Cerebellar nuclear complex (tissue), 1 donor: ENCODE data around the gene ADAMTS3.
"Not testable (repeated sequence)": the region's sequence is repeated elsewhere in the genome, so short reads cannot be mapped to it uniquely, and the experiment has no call there.

Experiments
- DNase-seq, 2 experiments: peaks; one replicate each; lab custom pipeline; 2025; lab: John Stamatoyannopoulos, UW

ADAMTS3 gene

DNA sequence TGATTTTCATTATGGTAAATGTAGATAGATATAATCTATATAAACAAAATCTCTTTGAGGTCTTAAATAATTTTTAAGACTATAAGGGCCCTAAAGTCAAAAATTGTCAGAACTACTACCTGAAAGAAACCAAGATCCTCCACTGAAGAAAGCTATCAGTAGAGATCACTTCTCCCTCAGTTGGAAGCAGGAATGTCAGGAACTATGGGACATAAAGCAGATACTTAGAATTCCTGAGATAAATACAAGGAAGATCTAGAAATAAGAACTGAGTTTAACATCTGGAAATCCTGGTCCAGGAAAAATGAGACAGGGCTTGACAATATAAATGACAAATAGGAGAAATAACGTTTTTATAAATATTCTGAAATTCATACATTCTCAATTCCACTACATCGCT, 97.2 kb downstream of the ADAMTS3 start:
- DNase-seq = no peak

DNA sequence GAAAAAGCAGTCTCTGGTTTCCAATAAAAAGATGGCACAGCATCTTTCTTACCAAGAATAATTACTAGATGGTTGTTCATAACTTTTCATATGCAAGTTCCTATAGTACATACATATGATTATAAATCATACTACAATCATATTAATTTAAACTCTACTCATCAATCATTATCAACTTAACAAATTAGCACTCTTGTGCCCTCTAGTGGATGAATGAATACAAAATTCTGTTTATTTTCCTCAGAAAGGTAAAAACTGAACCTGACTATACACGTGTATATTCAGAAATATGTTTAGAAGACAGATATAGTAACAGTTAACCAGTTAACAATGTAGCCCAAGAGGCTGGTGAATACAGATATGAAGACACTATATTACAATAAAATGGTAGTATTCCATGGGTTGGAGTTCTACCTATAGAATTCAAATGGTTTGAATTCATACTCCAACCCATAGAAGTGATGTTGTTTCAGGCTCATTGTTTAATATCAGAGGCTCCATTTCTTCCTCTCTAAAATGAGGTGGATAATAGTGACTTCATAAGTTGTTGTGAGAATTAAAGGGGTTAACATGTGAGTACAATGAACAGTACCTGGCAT, 100.0 kb downstream of the ADAMTS3 start:
- DNase-seq = no peak

DNA sequence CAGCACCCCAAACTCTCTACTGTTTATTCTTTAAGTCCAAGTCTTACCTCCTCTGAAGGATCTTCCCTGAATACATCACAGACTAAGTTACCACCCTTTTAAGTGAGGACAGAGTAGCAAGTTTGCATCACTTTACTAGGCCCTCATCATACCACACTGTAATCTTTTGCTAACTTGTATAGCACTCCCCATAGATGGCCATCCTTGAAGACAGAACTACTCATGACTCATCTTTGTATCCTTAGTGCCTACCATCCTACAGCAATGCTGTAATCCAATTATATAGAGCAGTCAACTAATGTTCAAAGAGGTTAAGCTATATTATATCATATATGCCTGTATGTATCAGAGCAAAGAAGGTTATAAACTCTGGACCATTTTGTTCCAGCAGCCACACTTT, 101.4 kb downstream of the ADAMTS3 start:
- DNase-seq = no peak

DNA sequence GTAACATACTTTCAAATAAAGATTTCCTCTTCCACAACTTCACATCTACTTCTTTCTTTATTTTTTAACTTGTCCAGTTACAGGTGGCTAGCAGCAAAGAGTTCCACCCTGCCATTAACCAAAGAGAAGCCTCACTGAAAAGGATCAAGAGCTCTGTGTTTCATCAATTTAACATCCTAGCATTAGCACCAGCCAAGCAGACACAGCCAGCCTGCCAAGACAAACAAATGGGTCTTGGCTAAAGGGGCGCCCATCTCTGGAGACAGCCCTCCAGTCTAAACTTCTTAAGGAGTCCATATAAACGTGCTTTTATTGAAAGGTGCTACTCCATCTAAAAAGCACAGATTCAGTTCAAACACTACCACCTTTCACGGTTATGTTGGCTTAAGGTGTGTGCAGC, 105.3 kb downstream of the ADAMTS3 start:
- no peak for DNase-seq

DNA sequence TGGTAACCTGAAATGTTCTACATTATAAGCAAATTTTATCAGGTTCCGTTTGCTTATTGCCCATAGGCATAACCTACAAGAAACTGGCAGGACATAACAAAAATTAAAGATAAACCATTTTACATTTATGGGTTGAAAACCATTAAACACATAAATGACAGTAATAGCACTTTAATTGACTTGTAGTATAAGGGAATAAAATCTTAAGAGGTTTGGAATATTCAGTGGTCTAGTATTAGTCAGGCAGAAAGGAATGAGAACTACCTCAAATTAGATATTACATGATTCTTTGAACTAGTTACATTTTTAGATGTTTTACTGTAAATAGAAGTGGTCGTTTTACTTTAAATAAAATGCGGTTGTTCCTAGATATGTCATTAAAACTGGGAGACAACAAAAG, 111.9 kb downstream of the ADAMTS3 start:
- no peak for DNase-seq

DNA sequence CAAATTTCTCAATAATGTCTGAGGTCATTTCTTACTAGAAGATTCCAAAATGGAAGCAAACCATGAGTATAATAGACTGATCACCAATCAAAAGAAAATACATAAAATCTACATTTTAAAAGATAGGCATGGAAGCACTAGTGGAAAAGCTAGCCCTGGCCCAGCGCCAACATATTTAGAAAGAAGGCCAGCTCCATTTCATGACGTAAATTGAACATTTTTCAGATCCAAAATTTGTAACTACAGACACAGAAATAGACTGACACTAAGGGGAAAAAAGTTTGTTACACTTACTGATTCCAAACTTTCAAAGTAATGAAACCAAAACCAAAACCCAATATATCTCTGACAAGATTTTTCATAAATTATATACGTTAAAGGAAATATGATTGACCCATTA, 117.7 kb downstream of the ADAMTS3 start:
- no peak for DNase-seq

DNA sequence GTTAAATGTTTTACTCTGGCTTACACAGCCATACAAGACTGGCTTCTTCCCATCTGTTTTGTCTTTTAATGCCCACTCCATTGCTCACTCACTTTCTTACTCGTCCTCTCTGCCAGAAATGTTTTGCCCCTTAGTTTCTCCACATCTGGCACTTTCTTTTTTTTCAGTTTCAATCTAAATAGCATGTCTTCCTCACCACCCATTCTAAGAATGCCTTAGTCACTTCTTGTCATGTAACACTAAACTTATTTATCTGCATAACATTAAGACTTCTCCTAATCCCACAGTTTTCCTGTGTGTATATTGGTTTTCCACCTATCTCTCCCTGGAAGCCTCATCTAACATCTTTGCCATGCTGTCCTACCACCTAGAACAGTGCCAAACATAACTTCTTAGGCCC, 119.3 kb downstream of the ADAMTS3 start:
- no peak for DNase-seq

DNA sequence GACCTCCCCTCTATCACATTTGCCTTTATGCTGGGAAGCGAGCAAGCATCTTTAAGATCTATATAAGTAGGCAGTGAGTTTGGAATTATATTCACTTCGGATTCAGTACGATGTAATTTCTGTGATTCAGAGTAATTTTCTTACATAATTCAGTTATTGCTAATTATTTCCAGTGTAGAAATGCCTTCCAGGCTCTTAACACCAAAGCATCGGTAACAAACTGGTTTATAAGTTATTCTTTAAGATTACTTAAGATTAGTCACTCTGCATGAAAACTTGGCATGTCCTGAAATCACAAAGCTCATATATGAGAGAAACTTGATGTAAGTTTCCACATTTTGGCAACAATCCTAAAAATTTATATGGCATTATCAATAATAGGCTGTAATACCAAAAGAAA, 120.8 kb downstream of the ADAMTS3 start:
- no peak for DNase-seq

DNA sequence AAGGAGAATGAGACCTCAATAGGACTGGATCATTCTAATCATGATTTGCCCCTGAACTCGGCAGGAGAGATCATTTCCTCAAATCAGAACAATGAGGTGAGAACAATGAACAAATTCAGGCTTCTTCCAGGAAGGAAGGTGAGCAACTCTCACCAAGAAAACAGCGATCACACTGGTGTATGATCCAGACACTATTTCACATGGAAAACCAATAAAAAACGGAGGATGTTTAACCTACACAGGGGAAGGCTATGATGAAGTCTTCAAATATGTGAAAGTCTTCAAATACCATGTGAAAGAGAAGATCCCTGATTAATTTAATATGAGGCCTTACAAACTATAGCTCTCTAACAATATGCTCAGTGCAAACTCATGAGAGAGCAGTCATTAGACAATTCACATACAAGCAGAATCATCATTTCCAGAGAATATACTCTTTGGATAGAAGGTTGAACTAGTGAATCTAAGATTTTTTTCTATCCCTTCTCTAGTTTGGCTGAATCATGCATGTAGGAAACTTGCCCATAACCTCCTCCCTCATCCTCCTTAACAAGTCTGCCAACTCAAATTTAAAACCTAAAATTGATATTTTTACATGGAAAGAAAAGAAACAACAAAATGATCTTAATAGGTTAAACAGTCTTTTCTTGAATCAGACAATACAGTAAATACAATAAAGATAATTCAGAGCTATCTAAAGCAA, 122.5 kb downstream of the ADAMTS3 start:
- DNase-seq = no peak

DNA sequence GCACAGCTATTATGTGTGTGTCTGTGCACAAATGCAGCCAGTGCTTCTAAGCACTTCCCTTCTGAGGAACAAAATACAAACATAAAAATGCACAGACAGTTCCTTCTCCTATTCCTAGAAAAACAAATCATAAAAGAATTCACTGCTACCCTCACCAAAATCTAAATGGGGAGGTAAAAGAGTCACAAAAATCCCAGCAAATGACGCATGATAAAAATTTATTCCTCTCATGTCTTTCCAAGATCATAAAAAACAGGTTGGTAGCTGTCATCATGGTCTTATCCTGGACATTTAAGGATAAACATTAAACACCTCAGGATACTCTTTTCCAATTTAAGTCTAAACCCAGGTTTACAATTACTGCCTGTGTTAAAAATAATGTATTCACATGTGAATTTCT, 124.9 kb downstream of the ADAMTS3 start:
- no peak for DNase-seq

DNA sequence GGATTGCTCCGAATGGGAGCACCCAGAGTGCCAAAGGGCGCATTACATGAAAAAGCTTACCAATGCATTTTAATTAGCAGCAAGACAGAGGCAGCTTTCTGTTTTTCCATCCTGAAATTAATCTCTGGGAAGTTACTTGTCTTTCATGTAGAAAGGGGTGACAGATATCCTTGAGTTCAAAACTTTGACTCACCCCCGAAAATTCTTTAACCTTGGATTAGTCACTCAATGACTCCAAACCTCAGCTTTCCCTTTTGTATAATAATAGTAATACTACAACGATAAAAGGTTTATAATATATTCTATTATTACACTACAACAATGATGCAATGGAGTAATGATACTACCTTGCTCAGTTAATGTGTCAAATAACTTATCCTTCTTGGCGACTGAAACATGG, 126.3 kb downstream of the ADAMTS3 start:
- no peak for DNase-seq

DNA sequence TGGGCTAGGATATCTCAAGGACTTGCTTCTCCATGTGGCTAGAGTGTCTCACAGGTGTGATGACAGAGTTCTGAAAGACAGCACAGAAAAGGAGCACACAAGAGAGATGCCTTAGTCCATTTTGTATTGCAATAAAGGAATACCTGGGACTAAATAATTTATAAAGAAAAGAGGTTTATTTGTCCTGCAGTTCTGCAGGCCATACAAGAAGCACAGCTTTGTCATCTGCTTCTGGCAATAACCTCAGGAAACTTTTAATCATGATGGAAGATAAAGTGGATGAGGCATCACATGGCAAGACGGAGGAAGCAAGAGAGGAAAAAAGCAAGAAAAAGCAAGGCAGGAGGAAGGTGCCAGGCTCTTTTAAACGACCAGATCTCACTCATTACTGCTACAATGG, 126.9 kb downstream of the ADAMTS3 start:
- no peak for DNase-seq

DNA sequence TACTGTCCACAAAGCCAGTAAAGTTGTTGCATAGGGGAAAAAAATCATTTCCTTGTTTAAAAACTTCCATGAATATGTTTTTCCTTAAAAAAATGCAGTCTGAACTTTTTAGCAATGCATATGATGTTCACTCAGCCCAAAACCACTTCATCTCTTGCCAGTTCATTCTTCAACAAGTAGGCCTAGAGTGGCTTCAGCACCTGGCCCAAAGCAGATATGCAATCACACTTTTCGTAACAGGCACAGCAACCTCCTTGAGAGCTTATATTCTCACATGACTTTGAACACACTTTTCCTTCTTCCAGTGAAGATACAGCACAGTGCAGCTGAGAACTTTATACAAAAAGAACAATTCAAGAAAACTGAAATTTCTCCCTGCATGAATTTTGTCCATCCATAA, 128.6 kb downstream of the ADAMTS3 start:
- DNase-seq = no peak

DNA sequence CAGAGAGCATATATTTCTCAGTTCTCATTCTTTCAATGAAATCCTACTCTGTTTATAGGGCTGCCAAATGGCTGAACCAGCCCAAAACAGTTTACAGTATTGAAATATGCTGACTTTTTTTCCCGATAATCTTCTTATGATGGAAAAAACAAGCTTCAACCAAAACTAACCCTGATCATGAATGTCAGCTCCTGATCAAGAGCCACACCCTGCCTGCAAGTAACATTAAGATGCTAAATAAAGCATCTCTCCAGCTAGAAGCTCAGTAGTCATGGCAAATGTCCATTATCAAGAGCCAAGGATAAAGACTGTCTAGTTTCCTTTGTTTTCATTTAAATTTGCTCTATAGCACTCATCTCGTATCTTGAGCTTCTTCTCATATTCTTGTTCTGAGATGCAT, 136.0 kb downstream of the ADAMTS3 start:
- DNase-seq = no peak

DNA sequence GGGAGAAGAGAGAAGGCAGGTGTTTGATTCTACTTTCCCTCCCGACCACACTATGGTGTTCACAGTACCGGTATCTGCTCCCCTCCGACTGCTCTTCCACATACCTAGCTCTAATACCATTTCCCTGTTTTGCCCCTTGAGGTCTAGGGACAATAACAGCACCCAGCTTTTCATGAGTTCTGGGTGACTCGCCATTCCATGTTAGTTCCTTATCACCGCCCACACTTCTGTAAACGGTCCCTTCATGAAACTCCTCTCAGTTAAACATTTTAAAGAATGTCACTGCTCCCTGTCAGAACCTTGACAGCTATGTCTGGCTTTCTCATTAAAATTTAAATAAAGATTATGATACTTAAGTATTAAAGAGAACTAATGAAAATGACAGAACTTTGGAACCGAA, 136.7 kb downstream of the ADAMTS3 start:
- DNase-seq = no peak

DNA sequence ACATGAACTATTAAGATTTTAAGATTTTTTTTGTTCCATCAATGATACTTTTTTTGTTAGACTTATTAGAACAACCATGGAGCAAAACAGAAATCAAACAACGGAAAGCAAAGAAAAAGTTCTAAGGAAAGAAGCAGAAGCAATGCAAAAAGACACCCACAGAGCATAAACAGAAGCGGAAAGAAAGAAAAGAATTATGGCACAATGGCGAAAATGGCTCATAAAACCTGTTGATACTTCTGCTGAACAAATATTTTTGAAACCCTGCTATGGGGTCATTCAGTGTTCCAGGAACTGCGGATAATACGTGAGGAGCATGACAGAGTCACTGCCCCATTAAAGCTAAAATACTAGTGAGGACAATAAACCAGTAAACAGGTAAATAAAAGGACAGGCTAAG, 138.0 kb downstream of the ADAMTS3 start:
- no peak for DNase-seq

DNA sequence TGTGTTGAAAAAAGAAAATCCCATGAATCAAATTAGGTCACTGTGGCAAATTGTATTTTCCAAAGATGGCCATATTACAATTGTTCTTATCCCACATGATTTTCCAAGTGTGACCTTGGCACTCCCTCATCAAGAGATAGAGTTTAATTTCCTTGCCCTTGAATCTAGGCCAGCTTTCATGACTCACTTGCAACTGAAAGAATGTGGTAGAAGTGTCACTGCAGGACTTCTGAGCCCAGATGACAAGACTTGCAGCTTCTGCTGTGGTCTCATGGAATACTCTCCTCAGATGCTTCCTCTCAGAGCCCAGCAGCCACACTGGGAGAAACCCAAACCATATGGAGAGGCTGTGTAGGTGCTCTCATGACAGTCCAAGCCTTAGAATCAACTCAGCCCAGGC, 139.0 kb downstream of the ADAMTS3 start:
- no peak for DNase-seq

DNA sequence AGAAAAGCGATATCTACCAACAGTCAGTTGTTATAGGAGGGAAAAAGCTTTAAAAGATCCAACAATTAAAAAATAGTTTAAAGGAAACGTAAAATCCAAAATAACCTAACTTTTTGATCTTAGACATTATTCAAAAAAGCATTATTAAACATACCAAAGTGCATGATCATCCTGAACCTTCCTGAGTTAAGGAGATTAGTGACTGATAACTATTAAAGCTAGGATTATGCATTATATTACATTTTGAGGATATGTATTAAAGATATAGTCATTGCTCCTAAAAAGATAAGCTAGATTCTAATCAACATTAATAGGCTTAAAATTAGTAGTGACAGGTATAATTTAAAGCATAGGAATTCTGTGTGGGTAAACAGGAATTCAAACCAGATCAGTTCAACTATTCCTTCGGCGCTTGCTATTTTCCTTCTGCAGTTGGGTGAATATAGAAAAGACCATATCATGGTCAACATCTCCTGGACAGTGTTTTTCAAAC, 139.6 kb downstream of the ADAMTS3 start:
- DNase-seq = no peak

DNA sequence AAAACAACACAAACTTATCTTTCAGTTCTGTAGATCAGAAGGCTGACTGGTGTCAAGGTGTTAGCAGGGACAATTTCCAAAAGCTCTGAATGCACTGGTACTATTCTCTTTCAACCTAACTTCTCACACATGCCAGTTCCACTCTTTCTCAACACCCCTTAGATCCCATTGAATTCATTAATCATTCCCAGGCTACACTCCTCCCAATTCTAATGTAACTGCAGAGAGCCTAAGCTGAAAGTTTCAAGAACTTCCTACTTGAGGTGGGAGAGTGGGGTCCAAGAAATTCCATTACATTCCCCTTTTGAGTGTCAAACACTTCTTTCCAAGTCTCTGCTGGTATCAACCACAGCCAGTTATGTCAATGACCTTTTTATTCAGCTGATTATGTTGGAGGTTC, 142.0 kb downstream of the ADAMTS3 start:
- DNase-seq = no peak

DNA sequence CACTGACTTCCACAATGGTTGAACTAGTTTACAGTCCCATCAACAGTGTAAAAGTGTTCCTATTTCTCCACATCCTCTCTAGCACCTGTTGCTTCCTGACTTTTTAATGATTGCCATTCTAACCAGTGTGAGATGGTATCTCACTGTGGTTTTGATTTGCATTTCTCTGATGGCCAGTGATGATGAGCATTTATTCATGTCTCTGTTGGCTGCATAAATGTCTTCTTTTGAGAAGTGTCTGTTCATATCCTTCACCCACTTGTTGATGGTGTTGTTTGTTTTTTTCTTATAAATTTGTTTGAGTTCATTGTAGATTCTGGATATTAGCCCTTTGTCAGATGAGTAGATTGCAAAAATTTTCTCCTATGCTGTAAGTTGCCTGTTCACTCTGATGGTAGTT, 143.1 kb downstream of the ADAMTS3 start:
- DNase-seq = not testable (repeated sequence)

DNA sequence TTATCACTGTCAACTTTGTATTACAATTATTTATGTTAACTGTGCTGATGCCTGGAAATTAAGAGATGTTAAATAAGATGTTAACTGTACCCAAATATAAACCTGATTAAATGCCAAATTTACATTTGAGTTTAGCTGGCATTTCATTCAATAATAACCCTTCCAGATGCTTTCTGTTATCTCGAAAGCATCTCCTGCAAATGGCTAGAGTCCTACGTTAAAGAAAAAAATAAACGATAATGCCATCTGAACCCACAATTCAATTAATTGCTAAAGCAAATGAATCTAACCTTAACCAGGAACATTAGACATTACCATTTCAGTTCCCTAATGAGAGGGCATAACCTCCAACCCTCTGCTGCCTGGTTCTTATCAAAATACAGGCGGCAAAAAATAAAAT, 145.0 kb downstream of the ADAMTS3 start:
- no peak for DNase-seq

DNA sequence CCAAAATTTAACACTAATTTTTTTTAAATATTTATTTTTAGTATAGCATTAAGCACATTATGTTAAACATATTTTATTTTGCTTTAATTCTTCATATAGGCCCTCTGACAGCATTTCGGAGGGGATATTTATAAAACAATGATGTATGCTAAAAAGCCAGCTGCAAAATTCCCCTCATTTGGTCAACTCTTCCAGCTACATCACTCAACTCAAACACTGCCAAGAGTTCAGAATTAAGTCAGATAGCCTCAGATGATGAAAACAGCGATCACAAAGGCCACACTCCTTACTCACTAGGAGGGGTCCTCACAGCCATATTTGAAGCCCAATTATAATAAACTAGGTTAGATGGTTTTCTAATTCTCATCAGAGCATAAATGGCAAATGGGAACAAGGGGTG, 146.6 kb downstream of the ADAMTS3 start:
- DNase-seq = no peak

DNA sequence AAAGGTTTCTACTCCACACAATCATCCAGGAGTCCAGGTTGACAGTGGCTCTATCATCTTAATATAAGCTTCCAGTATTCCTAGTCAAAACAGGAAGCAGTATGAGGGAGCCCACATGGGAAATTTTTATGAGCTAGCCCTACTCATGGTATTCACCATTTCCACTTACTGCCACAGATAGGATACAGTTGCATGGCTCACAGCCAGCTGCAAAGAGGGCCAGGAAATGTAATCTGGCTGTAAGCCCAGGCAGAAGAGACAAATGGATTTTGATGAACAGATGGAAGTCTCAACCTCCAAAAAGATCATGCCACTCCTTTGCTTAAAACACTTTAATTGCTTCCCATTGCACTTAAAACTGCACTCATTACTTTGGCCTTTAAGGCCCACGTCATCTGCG, 150.6 kb downstream of the ADAMTS3 start:
- DNase-seq = no peak

DNA sequence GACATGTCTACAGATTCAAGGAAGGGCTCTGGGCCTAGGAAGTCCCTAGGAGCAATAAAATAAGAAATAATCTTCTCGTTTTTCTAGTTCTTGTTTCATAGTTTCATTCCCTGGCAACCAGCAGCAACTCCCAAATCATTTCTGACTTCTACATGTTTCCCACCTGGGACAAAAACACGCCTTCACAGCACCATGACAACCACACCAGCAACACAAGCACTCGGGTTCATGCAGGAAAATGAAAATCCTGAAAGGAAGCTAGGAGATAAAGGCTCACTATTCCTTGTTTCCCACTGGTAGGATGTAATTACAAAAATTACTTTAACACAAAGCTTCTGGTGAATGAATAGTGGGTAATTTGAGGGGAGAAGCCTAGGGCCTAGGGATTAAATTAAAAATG, 158.9 kb downstream of the ADAMTS3 start:
- no peak for DNase-seq
